GM21526 (cell line): Measurements from ENCODE around the gene UMPS.

Source experiments
- ATAC-seq: cut with Tn5 transposase; IDR thresholded peaks from one replicate; pipeline ENCODE4 v1.9.1; 2021; ENCODE audit warnings: moderate library complexity; ENCODE audit not compliant: unreplicated experiment, low FRiP score

The UMPS gene

DNA sequence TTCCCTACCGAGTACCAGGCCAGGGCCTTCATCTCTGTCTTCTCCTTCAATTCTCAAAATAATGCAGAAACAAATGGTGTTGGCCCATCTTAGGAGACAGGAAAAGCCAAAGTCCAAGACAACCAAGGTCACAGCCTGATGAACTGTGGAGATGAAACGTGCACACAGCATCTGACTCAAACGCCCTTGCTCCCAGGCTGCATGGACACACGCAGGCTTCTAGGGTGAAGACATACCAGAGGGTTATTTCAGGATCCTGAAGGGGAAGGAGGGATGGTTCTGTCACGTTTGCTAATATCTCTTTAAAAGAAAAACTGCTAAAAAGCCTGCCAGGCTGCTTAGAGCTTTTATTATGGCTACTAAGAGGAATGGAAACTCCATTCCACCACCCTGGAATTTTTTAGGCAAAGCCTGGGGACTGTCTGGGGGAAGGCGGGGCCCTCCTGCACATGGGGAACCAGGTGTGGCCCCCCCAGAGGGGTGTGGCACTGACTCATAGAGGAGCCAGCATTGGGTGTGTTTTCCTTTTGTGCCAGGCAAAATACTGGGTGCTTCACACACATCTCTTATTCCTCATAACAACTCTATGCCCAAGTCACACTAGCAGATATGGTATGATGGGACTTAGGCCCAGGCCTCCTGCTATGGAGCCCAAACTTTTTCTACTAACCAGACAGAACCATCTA, 62.9 kb downstream of the UMPS start:
- no peak for ATAC-seq

DNA sequence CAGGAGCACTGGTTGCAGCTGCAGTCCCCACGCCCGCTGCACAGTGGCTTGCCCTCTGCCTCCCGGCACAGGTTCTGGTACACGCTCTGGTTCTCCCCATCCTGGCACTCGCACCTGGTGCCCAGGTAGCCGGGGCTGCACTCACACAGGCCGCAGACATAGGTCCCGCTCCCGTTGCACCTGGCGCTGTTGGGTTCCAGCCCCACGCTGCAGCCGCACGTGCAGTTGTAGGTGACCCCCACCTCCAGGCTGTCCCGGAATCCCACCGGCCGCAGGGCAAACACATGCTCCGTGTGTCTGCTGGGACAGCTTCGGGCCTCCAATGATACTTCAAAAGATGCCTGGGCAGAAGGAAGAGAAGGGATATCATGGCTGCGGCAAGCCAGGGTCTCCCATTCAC, 66.2 kb downstream of the UMPS start:
- no peak for ATAC-seq

DNA sequence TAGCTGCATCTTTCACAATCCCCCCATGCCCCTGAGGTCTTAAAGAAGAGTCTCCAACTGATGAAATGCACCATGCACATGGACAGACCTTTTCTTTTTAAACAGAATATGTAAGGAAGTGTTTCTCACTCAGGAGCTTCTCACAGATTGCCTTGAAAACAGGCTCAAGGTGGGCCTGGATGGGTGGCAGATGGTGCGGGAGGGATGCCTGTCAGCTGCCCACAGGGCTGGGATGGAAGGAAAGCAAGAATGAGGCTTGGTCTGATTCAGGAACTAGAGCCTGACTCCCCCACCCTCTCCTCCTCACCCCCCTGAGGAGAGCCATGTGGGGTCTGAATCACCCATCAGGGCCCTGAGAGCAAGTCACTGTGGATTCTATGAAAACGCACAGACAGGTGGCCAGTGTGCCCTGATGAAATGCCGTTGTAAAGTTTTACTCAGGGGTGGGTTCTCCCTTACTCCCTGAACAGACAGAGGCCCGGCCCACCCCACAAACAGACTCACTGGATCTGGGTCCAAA, 67.2 kb downstream of the UMPS start:
- no peak for ATAC-seq
